Measurements from ENCODE around the gene TGFB2. TPM values are rescaled to one million over a fixed set of nuclear protein-coding genes. Genes with fewer than 3 reads are reported as not detected.

TGFB2 gene
- total RNA-seq, 2 donors from 2014 or later, result 0.07 TPM; not detected in 1

DNA sequence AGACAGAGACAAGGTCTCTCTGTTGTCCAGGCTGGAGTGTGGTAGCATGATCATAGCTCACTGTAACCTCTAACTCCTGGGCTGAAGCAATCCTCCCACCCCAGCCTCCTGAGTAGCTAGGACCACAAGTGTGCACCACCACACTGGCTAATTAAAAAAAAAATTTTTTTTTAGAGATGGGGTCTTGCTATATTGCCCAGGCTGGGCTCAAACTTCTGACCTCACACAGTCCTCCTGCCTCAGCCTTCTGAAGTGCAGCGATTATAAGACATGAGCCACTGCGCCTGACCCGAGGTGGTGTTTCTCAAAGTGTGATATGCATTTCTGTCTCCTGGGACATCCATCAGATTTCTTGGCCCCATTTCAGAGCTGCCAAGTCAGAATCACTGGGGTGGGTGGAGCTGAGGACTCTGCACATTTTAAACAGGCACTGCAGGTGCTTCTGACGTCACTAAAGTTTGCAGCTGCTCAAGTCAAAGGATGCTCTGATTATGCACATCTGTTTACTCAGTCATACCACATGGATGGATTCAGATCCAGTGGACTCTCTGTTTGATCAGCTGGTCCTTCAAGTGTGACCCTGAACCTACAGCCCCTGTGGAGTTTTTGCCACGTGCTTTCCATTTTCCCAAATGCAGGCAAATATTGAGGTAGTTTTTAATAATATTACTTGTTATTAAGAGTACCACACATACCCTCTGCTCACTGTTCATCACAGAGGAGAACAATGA is 21.4 kb downstream of the TGFB2 start:
- Mint-ChIP-seq H3K9me3 (no peaks in the 10 kb centered on the region), H3K36me3 (peaks cover 0 to 6% of the 10 kb centered on the region in 2 donors)
- no peak for ATAC-seq

DNA sequence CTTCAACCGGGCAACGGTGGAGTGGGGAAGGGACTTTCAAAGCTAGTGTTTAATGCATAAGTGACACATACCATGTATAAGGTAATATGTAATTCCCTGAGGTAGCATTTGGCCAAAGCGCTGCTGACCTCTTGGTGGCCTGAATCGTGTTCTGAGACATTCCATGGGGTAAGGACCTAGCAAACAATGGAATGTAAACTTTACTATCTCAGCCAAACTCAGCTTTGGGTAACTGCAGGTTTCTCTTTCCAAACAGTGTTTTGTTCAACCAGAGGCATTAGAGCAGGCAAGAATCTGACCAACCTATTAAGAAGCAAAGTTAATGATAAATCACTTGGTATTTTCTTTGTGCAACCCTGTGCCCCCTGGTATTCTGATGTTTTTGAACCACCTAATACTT is 22.0 kb downstream of the TGFB2 start:
- ATAC-seq (no peak), DNase-seq (ENCODE audit: low spot score in 2 of 2) (no peak)
- Mint-ChIP-seq H3K27ac (no peak overlapping the region), H3K9me3 (no peaks in the 10 kb centered on the region), H3K36me3 (peaks cover 0 to 6% of the 10 kb centered on the region in 2 donors)

More for the DNA sequence above, 21.4 kb downstream of the TGFB2 start:
- H3K27ac Mint-ChIP-seq, result no peak overlapping the region
- no peak for DNase-seq (ENCODE audit: low spot score in 2 of 2)

DNA sequence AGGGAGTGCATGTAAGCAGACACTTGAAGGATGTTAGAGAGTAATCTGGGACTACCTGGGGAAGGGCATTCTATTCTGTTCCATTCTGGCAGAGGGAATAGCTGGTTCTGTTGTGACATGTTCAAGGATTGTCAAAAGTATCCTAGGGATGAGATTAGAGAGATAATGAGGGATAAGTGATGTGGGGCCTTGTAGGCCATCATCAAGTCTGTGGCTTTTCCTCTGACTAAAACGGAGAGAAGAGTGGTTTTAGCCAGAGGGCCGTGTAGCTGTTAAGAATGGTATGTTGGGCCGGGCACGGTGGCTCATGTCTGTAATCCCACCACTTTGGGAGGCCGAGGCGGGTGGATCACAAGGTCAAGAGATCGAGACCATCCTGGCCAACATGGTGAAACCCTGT is 23.6 kb downstream of the TGFB2 start:
- Mint-ChIP-seq H3K9me3 (no peaks in the 10 kb centered on the region), H3K27ac (no peak overlapping the region), H3K36me3 (peaks cover 0 to 6% of the 10 kb centered on the region in 2 donors)
- no peak for ATAC-seq
- no peak for DNase-seq (ENCODE audit: low spot score in 2 of 2)

DNA sequence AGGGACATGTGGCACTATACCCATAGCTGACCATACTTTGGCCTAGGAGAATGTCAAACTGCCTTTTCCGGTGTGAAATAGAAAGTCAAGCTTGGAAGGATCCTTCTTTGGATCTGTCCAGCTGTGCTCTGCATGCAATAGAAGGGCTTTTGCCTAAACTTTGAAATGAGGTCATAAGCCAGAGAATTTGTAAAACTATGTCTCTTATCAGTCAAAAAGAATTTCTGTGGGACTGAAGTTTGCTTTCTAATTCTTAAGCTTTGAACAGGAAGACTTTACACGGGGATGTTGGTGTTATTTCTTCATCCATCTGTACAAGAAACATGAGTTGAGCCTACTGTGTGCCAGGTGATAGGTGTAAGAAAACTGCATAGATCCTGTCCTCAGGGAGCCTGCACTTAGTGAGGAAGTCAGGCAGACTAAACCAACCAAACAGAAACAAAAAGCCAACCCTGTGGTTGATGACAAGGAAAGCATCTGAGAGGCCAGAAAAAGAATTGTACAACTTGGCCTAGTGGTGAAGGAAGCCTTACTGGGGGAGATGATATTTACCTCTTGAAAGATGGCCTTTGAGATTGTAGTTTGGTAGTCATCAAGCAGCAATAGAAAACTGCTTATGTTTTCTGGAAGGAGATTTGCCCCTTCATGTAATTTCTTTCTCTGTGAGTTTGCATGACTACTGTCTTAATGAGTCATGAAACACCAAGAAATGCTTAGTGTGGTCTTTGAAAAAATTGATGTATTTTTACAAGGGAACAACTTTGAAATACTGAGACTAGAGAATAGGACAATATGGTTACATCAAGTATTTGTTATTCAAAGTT is 24.8 kb downstream of the TGFB2 start:
- Mint-ChIP-seq H3K27ac (no peak overlapping the region), H3K36me3 (peaks cover 0 to 6% of the 10 kb centered on the region in 2 donors), H3K9me3 (no peaks in the 10 kb centered on the region)
- DNase-seq (ENCODE audit: low spot score in 2 of 2) (no peak), ATAC-seq (peak in 1 of 2 donors; percentile 37)

DNA sequence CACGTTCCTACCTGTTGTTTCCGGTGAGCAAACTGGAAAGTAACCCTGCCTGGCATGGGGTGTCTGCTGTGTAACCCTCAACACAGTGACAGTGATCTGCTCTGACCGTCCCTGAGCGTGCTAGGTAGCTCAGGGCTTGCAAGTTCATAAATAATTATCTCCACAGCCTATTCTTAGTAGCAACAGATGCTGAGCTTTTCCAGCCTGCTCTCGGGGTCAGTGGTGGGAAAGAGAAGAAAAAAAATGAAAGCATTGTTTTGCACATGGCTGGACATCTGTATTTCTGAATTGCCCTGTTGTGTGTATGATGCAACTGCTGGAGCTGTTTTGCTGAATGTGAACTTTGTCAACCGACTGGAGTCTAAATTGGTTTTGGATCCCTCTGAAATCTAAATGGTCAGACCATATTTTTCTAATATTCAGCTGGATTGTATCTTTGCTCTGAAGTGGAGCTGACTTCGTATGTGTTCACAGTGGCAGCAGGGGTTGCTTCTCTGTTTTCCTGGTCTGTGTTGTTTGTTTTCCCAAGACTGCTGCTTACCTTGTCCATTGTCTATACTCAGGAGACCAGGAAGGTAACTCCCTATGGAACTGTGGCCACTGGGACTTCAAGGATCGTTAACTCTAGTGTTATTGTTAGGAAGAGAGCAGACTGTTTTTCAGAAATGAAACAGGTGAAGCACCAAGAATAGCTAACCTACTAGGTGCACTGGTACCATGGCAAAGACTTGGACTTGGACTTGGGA is 27.0 kb downstream of the TGFB2 start:
- Mint-ChIP-seq H3K36me3 (peaks cover 0 to 6% of the 10 kb centered on the region in 2 donors), H3K27ac (no peak overlapping the region), H3K9me3 (no peaks in the 10 kb centered on the region)
- DNase-seq (ENCODE audit: low spot score in 2 of 2) (no peak), ATAC-seq (no peak)

DNA sequence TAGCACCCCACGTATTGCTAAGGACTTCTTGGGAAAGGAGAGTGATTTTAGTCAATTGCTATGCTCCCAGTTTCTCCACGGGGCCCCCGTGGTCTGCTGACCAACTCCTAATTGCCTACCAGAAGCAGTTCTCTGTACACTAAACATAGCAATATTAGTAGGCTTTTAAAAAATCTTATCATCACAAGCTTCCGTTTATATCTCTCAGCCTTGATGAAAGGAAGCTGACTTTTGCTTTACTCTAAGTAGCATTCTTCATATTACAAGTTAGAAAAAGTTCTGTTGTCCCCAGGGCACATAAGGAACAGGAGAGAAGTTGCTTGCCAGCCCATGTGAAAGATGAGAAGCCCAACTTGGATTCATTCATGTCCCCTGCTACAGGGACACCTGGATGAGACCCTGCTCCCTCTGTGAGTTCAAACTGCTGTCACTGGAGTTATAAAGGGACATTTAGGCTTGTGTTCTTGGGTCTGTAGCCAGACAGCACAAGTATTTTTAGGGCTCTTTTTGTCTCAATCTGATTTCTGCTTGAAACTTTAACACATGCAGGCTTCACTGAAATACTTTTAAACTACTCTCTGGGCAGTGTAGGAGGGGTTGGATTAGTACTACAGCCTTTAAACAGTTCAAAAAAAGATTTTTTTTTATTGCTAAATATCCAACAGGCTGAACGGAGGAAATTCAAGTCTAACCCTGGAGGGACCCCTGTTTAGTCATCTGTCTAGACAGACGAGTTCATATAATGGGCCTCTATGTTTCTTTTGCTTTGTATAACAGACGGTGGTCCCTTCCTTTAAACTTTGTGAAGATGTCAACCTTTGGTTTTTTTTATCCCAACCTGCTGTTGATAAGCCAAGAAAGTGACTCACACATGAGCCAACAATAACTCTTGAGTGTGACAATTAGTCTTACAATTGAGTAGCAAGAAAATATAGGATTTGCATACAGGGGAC is 29.5 kb downstream of the TGFB2 start:
- H3K9me3 Mint-ChIP-seq, result no peaks in the 10 kb centered on the region
- H3K36me3 Mint-ChIP-seq, result peaks cover 0 to 4% of the 10 kb centered on the region in 2 donors
- H3K27ac Mint-ChIP-seq, result no peak overlapping the region
- ATAC-seq (no peak), DNase-seq (ENCODE audit: low spot score in 2 of 2) (no peak)

DNA sequence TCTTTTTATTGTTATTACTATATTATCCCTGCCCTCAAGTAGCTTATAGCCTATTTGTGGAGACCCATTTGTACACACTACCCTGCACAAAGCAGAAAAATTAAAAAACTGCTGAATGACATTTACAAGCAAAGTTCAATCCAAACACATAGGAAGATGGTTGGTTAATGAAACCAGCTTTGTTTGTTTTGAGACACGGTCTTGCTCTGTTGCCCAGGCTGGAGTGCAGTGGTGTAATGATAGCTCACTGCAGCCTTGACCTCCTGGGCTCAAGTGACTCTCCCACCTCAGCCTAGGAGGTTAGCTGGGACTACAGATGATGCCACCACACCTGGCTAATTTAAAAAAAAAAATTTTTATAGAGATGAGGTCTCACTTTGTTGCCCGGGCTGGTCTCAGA is 31.6 kb downstream of the TGFB2 start:
- peak in 1 of 2 donors; percentile 2 for ATAC-seq
- Mint-ChIP-seq H3K9me3 (no peaks in the 10 kb centered on the region), H3K27ac (no peak overlapping the region), H3K36me3 (no peaks in the 10 kb centered on the region)
- no peak for DNase-seq (ENCODE audit: low spot score in 2 of 2)

DNA sequence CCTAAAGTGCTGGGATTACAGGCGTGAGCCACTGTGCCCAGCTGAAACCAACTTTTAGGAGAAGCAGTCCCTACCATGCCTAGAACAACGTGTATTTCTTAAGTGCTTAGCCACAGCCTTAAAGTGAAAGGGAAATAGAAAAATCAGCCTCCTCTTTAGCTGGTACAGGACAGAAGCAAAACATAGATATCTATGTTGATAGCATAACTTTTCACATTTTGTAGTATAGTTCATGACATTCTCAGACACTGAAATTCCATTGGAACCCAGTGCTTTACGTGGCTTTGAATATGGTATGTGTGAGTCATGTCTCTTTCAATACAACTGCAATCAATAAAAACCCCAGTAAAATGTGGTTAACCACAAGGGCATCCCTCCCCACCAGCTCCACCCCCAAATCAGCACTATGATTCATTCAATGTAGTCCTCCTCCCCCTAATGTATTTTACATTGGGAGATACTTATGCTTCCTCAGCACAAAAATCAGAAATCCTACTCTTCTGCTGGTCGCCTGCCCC is 32.1 kb downstream of the TGFB2 start:
- Mint-ChIP-seq H3K36me3 (no peaks in the 10 kb centered on the region), H3K9me3 (no peaks in the 10 kb centered on the region), H3K27ac (peak overlapping the region; percentile 29 to 76)
- DNase-seq (ENCODE audit: low spot score in 2 of 2) (peak; percentile 46 to 59), ATAC-seq (peak; percentile 97 to 98)

DNA sequence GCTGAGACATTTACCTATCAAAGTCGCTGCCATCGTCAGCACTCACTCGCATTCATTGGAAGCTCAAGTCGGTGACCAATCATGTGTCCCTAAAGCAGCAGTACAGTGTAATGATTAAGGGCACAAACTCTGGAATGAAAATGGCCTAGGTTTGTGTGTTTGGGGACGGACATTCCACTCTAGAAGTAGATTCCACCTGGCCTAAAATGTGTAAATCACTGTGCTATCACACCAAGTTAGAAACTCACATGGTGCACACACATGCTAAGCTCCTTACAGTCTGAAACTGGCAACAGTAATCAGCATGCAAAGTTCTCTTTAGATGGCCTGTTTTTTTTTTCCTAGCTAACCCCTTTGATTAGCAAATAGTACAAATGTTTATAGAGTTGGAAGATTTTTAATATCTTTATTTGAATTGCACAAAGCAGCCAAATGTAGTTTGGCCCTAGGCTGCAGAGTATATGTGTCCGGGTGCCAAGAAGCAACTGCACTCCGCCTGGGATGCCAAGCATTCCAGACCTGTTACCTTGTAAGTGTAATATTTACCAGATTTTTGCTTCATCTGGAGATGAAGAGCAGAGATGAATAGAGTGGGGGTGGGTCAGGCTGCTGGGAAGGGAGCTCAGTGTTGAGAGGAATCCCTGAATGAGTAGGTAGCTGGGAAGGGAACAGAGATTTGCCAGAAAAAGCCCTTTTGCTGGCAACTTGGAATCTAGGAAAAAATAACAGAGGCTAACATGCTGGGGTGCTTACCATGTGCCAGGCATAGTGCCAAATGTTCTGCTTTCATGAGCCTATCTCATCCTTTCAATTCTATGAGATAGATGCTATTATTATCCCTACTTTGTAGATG is 35.2 kb downstream of the TGFB2 start:
- Mint-ChIP-seq H3K9me3 (no peaks in the 10 kb centered on the region), H3K27ac (no peak overlapping the region), H3K36me3 (no peaks in the 10 kb centered on the region)
- ATAC-seq (no peak), DNase-seq (ENCODE audit: low spot score in 2 of 2) (no peak)

DNA sequence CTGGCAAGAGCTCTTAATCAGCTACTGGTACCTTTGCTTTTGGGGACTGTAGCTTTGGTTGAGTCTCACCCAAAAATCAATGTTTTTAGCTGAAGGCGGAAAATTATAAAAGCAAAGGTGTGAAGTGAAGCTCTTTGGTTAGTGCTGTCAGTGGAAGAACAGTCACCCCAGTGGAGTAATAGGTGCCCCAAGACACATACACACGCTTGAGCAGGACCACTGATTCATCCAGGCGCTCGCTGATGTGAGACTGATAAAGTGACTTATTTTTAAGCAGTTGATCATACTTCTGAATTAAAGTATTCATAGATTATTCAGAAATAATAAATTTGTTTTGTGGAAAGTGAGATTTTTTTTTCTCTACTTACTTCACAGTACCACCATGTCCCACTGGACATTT is 37.1 kb downstream of the TGFB2 start:
- ATAC-seq (no peak), DNase-seq (ENCODE audit: low spot score in 2 of 2) (no peak)
- Mint-ChIP-seq H3K9me3 (no peaks in the 10 kb centered on the region), H3K36me3 (no peaks in the 10 kb centered on the region), H3K27ac (no peak overlapping the region)

DNA sequence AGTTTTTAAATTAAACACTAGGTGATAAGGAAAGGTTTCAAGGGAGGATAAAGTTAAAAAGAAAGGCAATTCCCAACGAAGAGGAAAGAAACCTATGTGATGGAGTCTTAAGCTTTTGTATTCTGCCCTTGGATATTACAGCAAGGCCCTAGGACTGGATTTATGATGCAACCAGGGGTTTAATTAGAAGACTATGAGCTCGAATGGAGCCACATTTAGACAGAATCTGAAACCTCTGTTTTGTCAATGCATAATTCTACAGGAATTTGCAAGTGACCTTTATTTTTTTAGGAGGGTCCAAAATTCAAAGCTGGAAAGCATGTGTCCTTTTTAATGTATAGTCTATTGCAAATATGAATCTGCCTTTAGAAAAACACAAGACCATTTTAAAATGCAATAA is 37.9 kb downstream of the TGFB2 start:
- H3K27ac Mint-ChIP-seq, result no peak overlapping the region
- H3K9me3 Mint-ChIP-seq, result no peaks in the 10 kb centered on the region
- H3K36me3 Mint-ChIP-seq, result no peaks in the 10 kb centered on the region
- no peak for ATAC-seq
- DNase-seq (ENCODE audit: low spot score in 2 of 2), result no peak

DNA sequence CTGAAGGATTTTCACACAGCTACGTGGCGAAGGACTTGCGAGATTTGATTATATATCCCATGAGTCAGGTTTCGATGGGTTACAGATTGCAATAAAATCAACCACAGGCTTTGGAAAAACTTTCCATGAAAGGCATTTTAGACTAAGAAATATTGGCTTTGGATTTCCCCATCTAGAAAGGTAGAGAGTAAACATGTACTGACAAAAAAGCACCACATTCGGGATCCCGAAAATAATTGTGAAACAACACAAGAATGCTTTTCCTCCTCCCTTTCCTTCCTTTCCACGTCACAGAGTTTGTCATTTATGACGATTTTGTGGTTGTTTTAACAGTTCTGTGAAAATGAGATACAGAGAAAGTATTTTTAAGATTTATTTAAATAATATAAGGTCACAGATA is 38.5 kb downstream of the TGFB2 start:
- DNase-seq (ENCODE audit: low spot score in 2 of 2), result no peak
- no peaks in the 10 kb centered on the region for H3K9me3 Mint-ChIP-seq
- ATAC-seq, result no peak
- H3K36me3 Mint-ChIP-seq, result no peaks in the 10 kb centered on the region
- no peak overlapping the region for H3K27ac Mint-ChIP-seq

DNA sequence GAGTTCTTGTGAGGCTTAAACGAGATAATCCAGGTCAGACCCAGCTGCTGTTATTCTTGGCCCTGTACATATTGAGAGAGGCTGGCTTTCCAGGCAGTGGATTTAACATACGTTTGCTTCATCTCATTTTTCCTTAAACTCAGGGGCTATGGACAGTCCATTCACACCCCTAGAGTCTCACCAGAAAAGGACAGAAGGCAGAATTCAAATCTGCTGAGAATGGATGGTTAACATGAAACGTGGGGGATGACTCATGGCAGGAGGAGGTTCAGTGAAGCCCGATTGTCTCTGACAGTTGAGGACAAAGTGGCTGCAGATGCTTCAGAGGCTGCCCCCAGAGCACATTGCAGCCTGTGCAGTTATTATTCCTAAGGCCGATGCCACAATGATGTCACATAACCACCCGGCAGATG is 39.5 kb downstream of the TGFB2 start:
- Mint-ChIP-seq H3K36me3 (no peaks in the 10 kb centered on the region), H3K27ac (no peak overlapping the region), H3K9me3 (no peaks in the 10 kb centered on the region)
- no peak for ATAC-seq
- no peak for DNase-seq (ENCODE audit: low spot score in 2 of 2)

DNA sequence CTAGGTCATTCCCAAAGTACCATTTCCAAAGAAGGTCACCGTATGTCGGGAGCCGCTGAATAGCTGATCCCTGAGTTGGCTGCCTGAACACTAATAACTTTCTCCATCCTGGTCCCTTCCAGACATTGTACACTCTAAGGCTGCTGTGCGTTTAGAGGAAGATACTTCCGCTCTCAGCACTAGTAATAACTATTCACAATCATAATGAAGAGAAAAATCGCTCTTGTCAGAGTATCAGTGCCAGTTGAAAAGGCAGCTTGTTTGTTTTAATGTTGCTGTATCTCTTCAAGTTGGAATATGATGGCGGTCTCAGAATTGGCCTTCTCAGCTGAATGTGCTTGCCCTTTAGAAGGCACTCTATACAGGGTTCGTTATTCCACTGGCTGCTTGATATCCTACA is 43.5 kb downstream of the TGFB2 start:
- no peaks in the 10 kb centered on the region for H3K36me3 Mint-ChIP-seq
- DNase-seq (ENCODE audit: low spot score in 2 of 2), result no peak
- H3K9me3 Mint-ChIP-seq, result no peaks in the 10 kb centered on the region
- no peak for ATAC-seq
- H3K27ac Mint-ChIP-seq, result no peak overlapping the region

DNA sequence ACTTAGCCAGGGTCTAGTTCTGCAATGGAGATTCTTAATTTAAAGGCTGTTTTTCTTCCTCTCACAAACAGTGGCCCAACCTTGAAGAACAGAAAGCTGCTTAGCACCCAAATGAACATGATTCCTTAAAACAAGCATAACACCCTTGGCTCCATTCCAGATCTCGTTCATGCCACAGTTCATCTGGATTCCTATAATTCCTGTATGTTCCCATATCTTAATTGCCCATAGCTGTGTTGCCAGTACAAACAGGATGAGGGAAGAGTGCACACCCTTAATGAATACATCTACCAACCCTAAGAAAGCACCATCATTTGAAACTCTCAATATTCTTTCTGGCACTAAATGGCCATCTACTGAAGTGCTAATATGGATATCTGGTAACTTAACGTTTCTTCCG is 45.5 kb downstream of the TGFB2 start:
- no peak for DNase-seq (ENCODE audit: low spot score in 2 of 2)
- no peak for ATAC-seq
- H3K9me3 Mint-ChIP-seq, result no peaks in the 10 kb centered on the region
- H3K27ac Mint-ChIP-seq, result no peak overlapping the region
- H3K36me3 Mint-ChIP-seq, result no peaks in the 10 kb centered on the region
